Measurements from ENCODE around the gene SNTB2.

SNTB2 gene

DNA sequence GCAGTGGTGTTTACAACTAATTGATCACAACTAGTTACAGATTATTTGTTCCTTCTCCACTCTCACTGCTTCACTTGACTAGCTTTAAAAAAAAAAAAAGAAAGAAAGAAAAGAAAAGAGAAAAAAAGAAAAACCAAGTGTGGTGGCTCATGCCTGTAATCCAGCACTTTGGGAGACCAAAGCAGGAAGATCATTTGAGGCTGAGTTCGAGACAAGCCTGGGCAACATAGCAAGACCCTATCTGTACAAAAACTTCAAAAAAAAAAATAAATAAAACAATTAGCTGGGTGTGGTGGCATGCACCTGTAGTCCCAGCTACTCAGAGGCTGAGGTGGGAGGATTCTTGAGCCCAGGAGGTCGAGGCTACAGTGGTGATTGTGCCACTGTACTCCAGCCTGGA lies 4.2 kb downstream of the SNTB2 start:
- TF ChIP-seq, protein P1, sequence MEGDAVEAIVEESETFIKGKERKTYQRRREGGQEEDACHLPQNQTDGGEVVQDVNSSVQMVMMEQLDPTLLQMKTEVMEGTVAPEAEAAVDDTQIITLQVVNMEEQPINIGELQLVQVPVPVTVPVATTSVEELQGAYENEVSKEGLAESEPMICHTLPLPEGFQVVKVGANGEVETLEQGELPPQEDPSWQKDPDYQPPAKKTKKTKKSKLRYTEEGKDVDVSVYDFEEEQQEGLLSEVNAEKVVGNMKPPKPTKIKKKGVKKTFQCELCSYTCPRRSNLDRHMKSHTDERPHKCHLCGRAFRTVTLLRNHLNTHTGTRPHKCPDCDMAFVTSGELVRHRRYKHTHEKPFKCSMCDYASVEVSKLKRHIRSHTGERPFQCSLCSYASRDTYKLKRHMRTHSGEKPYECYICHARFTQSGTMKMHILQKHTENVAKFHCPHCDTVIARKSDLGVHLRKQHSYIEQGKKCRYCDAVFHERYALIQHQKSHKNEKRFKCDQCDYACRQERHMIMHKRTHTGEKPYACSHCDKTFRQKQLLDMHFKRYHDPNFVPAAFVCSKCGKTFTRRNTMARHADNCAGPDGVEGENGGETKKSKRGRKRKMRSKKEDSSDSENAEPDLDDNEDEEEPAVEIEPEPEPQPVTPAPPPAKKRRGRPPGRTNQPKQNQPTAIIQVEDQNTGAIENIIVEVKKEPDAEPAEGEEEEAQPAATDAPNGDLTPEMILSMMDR (IDR thresholded peaks at IDR 0.05; ENCODE audit: control insufficient read depth, insufficient read depth, low read depth, low read length, missing control alignments): no peak
- no peak for DNase-seq (ENCODE audit: low read depth)
- H3K4me3 ChIP-seq (ENCODE audit: control insufficient read depth, low read depth, low read length): no peak overlapping the region

DNA sequence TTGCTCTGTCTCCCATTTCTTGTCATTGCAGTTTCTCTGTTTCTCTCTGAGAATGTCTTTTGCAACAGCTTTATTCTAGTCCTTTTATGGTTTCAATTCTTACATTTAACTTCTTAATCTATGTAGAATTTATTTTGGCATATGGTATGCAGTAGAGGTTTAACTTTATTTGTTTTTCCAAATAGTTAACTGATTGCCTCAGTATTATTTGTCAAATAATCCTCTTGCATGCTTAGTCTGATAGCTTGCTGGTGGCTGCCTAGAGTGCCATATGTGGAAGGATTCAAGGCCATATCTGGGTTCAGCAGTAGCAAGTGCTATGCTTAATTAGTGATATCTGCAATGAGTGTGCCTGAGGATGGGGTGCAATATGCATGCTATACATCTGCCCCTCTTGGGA lies 6.9 kb downstream of the SNTB2 start:
- TF ChIP-seq, protein P1 (IDR thresholded peaks at IDR 0.05; ENCODE audit: control insufficient read depth, insufficient read depth, low read depth, low read length, missing control alignments): no peak
- H3K4me3 ChIP-seq (ENCODE audit: control insufficient read depth, low read depth, low read length): no peak overlapping the region

DNA sequence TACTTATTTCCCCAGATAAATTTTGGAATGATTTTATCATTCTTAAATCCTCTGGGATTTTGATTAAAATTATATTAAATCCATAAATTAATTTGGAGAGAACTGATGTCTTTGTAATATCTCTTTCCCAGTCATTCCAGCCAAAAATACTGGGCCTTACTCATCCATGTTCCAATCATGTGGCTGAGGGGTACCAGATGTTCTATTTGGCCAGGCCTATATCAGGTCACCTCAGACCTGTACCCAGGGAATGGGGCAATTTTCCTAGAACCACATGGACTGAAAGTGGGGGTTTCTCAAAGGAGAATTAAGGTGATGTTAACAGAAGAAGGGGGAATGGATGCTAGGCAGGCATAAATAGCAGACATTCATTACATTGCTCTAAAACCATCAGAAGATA lies 7.5 kb downstream of the SNTB2 start:
- TF ChIP-seq, protein P1 (IDR thresholded peaks at IDR 0.05; ENCODE audit: control insufficient read depth, insufficient read depth, low read depth, low read length, missing control alignments): no peak
- DNase-seq (ENCODE audit: low read depth): no peak
- no peak overlapping the region for H3K4me3 ChIP-seq (ENCODE audit: control insufficient read depth, low read depth, low read length)

More for the DNA sequence above, 6.9 kb downstream of the SNTB2 start:
- no peak for DNase-seq (ENCODE audit: low read depth)

- DNase-seq (ENCODE audit: low read depth): no peak
- no peak overlapping the region for H3K4me3 ChIP-seq (ENCODE audit: control insufficient read depth, low read depth, low read length)
- TF ChIP-seq, protein P1 (IDR thresholded peaks at IDR 0.05; ENCODE audit: control insufficient read depth, insufficient read depth, low read depth, low read length, missing control alignments): no peak
These were observed 8.5 kb downstream of the SNTB2 start for GRCh38 chr16:69195369-69196029.

DNA sequence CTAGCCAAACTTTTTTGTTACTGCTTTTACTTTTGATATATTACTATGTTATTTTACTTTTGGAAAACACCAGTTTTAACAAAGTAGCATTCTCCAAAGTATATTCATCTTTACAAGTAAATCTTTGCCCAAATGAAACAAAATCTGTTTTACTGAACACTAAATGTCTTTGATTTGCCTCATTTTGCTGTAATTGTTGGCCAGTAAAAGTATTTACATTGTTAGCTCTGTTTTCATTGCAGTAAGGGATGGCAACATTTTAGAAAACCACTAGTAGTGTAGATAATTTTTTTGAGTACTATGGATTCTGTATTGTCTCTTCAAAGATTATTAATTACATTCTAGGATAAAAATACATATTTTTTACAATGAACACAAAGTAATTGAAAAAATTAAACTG lies 10.6 kb downstream of the SNTB2 start:
- TF ChIP-seq, protein P1 (IDR thresholded peaks at IDR 0.05; ENCODE audit: control insufficient read depth, insufficient read depth, low read depth, low read length, missing control alignments): no peak
- DNase-seq (ENCODE audit: low read depth): no peak

GRCh38 chr16:69199382-69199781 lies 12.4 kb downstream of the SNTB2 start:
- no peak overlapping the region for H3K4me3 ChIP-seq (ENCODE audit: control insufficient read depth, low read depth, low read length)
- DNase-seq (ENCODE audit: low read depth): no peak
- TF ChIP-seq, protein P1 (IDR thresholded peaks at IDR 0.05; ENCODE audit: control insufficient read depth, insufficient read depth, low read depth, low read length, missing control alignments): no peak

More for the DNA sequence above, 10.6 kb downstream of the SNTB2 start:
- H3K4me3 ChIP-seq (ENCODE audit: control insufficient read depth, low read depth, low read length): no peak overlapping the region
